ENCODE data around the gene C3orf20. TPM values are rescaled to one million over a fixed set of nuclear protein-coding genes. Genes with fewer than 3 reads are reported as not detected.

C3orf20 gene
- total RNA-seq, 1 donor from 2014 or later: not detected

DNA sequence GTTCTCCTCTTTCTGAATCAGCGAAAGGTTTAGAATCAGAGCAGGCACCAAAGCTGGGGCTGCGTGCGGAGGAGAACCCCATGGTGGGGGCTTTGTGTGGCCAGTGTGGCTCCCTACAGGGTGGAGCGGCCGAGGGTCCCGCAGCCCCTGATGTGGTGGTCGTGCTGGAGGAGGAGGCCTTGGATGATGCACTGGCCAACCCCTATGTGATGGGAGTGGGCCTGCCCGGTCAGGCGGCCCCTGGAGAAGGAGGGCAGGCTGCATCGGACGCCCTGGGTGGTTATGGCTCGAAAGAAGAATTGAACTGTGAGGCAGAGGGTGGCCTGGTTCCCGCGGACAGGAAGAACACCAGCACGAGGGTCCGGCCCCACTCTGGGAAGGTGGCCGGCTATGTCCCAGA, 145.2 kb downstream of the C3orf20 start:
- intact Hi-C loops (cut with DNase I): no loop called here
- no peak for DNase-seq (ENCODE audit: low spot score in 2 of 2)
- no peak overlapping the region for H3K4me3 ChIP-seq
- no peak overlapping the region for H3K27ac ChIP-seq
- H3K4me1 ChIP-seq: no peaks in the 10 kb centered on the region
- H3K27me3 ChIP-seq: no peaks in the 10 kb centered on the region
- TF ChIP-seq, protein P1, sequence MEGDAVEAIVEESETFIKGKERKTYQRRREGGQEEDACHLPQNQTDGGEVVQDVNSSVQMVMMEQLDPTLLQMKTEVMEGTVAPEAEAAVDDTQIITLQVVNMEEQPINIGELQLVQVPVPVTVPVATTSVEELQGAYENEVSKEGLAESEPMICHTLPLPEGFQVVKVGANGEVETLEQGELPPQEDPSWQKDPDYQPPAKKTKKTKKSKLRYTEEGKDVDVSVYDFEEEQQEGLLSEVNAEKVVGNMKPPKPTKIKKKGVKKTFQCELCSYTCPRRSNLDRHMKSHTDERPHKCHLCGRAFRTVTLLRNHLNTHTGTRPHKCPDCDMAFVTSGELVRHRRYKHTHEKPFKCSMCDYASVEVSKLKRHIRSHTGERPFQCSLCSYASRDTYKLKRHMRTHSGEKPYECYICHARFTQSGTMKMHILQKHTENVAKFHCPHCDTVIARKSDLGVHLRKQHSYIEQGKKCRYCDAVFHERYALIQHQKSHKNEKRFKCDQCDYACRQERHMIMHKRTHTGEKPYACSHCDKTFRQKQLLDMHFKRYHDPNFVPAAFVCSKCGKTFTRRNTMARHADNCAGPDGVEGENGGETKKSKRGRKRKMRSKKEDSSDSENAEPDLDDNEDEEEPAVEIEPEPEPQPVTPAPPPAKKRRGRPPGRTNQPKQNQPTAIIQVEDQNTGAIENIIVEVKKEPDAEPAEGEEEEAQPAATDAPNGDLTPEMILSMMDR (IDR thresholded peaks at IDR 0.05): no peak
- no peaks in the 10 kb centered on the region for H3K9me3 ChIP-seq
- peaks cover 2 to 9% of the 10 kb centered on the region in 2 donors for H3K36me3 ChIP-seq

GRCh38 chr3:14821151-14821550, 146.2 kb downstream of the C3orf20 start:
- no peaks in the 10 kb centered on the region for H3K27me3 ChIP-seq
- intact Hi-C loops (cut with DNase I): no loop called here
- H3K27ac ChIP-seq: no peak overlapping the region
- no peak for DNase-seq (ENCODE audit: low spot score in 2 of 2)
- no peaks in the 10 kb centered on the region for H3K4me1 ChIP-seq
- TF ChIP-seq, protein P1 (IDR thresholded peaks at IDR 0.05): no peak
- H3K36me3 ChIP-seq: peaks cover 2 to 9% of the 10 kb centered on the region in 2 donors
- H3K4me3 ChIP-seq: no peak overlapping the region
- no peaks in the 10 kb centered on the region for H3K9me3 ChIP-seq

DNA sequence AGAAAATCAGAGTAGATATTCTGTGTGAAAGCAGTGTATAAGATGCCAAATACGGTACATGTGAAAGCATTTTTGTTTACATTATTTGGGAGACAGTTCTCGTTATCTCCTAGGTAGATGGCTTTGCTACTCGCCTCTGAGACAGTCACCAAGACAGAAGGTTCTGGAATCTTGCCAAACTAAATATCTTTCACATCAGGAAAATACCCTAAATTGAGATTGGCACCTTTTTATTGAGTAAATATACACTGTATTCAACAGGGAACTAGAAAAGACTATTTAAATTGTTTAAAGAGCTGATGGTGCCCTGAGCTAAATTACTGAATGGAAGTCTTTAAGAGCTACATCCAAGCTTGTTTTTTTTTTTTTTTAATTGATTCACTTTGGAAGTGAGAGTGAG, 147.2 kb downstream of the C3orf20 start:
- Histone ChIP-seq H3K27ac (no peak overlapping the region), H3K4me1 (no peaks in the 10 kb centered on the region), H3K27me3 (no peaks in the 10 kb centered on the region), H3K36me3 (peaks cover 2 to 9% of the 10 kb centered on the region in 2 donors), H3K9me3 (no peaks in the 10 kb centered on the region), H3K4me3 (no peak overlapping the region)
- no peak for DNase-seq (ENCODE audit: low spot score in 2 of 2)
- intact Hi-C loops (cut with DNase I): no loop called here
- TF ChIP-seq, protein P1 (IDR thresholded peaks at IDR 0.05): no peak

Other genes with a start within 250 kb of the C3orf20 start
- gene GRIP2, start 134.8 kb upstream of the C3orf20 start, total RNA-seq: 0.21 TPM
- 5.5 TPM for gene CCDC174, start 23.4 kb upstream of the C3orf20 start, total RNA-seq
- 112 TPM for gene FGD5, start 143.8 kb downstream of the C3orf20 start, total RNA-seq

Data from ascending aorta (tissue), 2 donors.